NCI-H2196 treated with DMSO at 0.1 percent for 48 hours (cell line): ENCODE results near the gene ZBTB12.
"Not testable (repeated sequence)": the region's sequence is repeated elsewhere in the genome, so short reads cannot be mapped to it uniquely, and the experiment has no call there.

Experiments used
- DNase-seq: peaks from one replicate; lab custom pipeline; 2025; ENCODE audit not compliant: unreplicated experiment; lab: John Stamatoyannopoulos, UW

Gene ZBTB12

DNA sequence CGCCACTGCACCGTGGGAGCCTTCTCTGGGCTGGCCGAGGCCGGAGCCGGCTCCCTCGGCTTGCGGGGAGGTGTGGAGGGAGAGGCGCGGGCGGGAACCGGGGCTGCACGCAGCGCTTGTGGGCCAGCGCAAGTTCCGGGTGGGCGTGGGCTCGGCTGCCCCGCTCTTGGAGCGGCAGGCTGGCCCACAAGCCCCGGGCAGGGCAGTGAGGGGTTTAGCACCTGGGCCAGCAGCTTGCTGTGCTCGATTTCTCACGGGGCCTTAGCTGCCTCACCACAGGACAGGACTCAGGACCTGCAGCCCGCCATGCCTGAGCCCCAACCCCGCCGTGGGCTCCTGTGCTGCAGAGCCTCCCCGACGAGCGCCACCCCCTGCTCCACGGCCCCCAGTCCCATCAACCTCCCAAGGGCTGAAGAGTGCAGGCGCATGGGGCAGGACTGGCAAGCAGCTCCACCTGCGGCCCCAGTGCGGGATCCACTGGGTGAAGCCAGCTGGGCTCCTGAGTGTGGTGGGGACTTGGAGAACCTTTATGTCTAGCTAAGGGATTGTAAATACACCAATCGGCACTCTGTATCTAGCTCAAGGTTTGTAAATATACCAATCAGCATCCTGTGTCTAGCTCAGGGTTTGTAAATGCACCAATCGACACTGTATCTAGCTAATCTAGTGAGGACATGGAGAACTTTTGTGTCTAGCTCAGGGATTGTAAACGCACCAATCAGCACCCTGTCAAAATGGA lies 49.7 kb downstream of the ZBTB12 start:
- DNase-seq = not testable (repeated sequence)

DNA sequence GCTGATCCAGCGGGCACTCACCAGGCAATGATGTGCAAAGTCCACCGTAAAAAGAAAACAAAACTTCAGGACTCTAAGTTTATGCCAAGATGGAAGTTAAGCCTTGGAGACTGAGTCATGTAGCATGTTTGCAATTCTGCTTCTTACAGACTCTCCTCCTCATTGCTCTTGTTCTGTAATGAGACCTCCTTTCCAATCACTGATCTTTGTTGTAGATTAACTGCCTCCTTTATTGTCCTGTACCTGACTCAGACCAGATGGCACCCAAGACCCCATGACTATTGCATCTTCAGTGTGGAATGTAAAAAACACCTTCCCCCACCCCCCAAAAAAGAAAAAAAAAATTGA lies 50.4 kb downstream of the ZBTB12 start:
- no peak for DNase-seq

DNA sequence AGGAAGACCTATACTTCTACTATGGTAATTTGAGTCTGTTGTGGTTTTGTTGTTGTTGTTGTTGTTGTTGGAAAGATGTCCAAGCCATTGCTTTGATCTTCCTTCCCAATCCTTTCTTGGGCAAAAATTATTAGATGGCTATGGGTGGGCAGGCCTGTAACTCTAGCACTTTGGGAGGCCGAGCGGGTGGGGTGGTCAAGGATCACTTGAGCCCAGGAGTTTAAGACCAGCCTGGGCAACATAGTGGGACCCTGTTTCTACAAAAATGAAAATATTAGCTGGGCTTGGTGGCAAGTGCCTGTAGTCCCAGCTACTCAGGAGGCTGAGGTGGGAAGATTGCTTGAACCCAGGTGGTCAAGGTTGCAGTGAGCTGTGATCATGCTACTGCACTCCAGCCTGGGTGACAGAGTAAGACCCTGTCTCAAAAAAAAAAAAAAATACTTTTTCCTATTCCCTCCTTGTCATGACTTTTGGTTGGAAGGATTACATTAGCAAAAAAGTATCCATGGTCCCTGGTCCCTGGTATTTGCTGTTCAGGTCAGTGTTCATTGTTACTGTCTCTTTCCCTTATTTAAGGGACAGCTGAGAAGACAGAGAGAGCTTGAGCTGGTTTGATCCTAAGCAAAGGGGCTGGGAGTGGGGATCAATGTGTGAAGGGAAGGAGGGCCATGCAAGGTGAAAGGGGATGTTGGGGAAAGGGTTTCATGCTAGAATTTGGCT lies 51.0 kb downstream of the ZBTB12 start:
- DNase-seq = no peak
